B cell (primary cell): ENCODE data around the gene SLC24A4. TPM values are rescaled to one million over a fixed set of nuclear protein-coding genes. Genes with fewer than 3 reads are reported as not detected.

Source experiments
- ATAC-seq: fragments of 200-7000 bp; cut with Tn5 transposase; one replicate; pipeline ENCODE4 v1.10.0; 2021; ENCODE audit warnings: low read depth, mild to moderate bottlenecking, moderate number of reproducible peaks, moderate library complexity
- CTCF ChIA-PET: fragments of 350-600 bp; sonication (Branson Sonifier 250); formaldehyde crosslinking; loops from one replicate; lab custom pipeline; 2021; ENCODE audit warnings: antibody characterized with exemption, inconsistent platforms; lab: Charles Lee
- POLR2A ChIA-PET: fragments of 350-600 bp; sonication (Branson Sonifier 250); formaldehyde crosslinking; loops from one replicate; lab custom pipeline; 2021; ENCODE audit warnings: antibody characterized with exemption; lab: Charles Lee
- DNase-seq: peaks from one replicate; pipeline ENCODE4 v3.0.0; 2013
- H2AFZ ChIP-seq: 2 replicates; pipeline ENCODE4 v1.6.1; 2012; ENCODE audit warnings: mild to moderate bottlenecking, low read depth, low read length; ENCODE audit not compliant: insufficient read depth, poor library complexity, severe bottlenecking
- H3K27ac ChIP-seq, 2 donors: 1 replicate in 1 of 2; 2 replicates in 1 of 2; pipeline ENCODE4 v1.5.1; 2012 to 2013; ENCODE audit warnings: low read length in 2 of 2, mild to moderate bottlenecking in 2 of 2, moderate library complexity in 1 of 2
- H3K27me3 ChIP-seq, 4 experiments: fragments of 200-600 bp in 1 of 4; sonication (generic) in 1 of 4; replicated peaks in 1 of 4; 1 replicate in 2 of 4; 2 replicates in 2 of 4; pipeline versions ENCODE4 v1.6.1 to v1.7.0; 2013 to 2016; ENCODE audit warnings: low read length in 3 of 4, mild to moderate bottlenecking in 2 of 4, mixed read lengths in 1 of 4, moderate library complexity in 1 of 4; ENCODE audit not compliant: insufficient read depth in 4 of 4, control insufficient read depth in 3 of 4; ENCODE audit errors: control extremely low read depth in 1 of 4
- H3K36me3 ChIP-seq, 2 experiments: replicated peaks in 1 of 2; 1 replicate in 1 of 2; 2 replicates in 1 of 2; pipeline versions ENCODE4 v1.6.1 to v1.7.1; 2013; ENCODE audit warnings: low read length in 1 of 2; ENCODE audit not compliant: insufficient read depth in 2 of 2, control insufficient read depth in 1 of 2; ENCODE audit errors: control extremely low read depth in 1 of 2, extremely low read depth in 1 of 2
- H3K4me1 ChIP-seq, 2 donors: fragments of 200-600 bp in 1 of 2; sonication (generic) in 1 of 2; 1 replicate in 1 of 2; 2 replicates in 1 of 2; pipeline versions ENCODE4 v1.5.1 to v1.6.1; 2013 to 2017; ENCODE audit warnings: low read length in 2 of 2; ENCODE audit not compliant: control insufficient read depth in 2 of 2, insufficient read depth in 2 of 2
- H3K4me2 ChIP-seq: replicated peaks from 2 replicates; pipeline ENCODE3; 2012; ENCODE audit warnings: mild to moderate bottlenecking, low read depth, low read length; ENCODE audit not compliant: poor library complexity, severe bottlenecking
- H3K4me3 ChIP-seq, 5 experiments: fragments of 200-600 bp in 1 of 5; sonication (generic) in 1 of 5; 1 replicate in 3 of 5; 2 replicates in 2 of 5; pipeline versions ENCODE4 v1.5.1 to v1.7.0; 2011 to 2016; ENCODE audit warnings: low read length in 4 of 5, mild to moderate bottlenecking in 4 of 5, low read depth in 2 of 5, control low read depth in 1 of 5, moderate library complexity in 1 of 5; ENCODE audit not compliant: insufficient read depth in 1 of 5; ENCODE audit errors: control extremely low read depth in 1 of 5, extremely low read depth in 1 of 5
- H3K79me2 ChIP-seq: fragments of 200-600 bp; sonication (generic); one replicate; pipeline ENCODE4 v1.6.0; 2016; ENCODE audit warnings: low read length; ENCODE audit not compliant: control insufficient read depth, insufficient read depth
- H3K9ac ChIP-seq: fragments of 200-600 bp; sonication (generic); 2 replicates; pipeline ENCODE4 v1.6.1; 2017; ENCODE audit warnings: mild to moderate bottlenecking, low read length, moderate library complexity
- H3K9me3 ChIP-seq, 3 donors: one replicate each; pipeline versions ENCODE4 v1.6.1 to v1.7.1; 2013; ENCODE audit warnings: low read length in 2 of 3; ENCODE audit not compliant: control insufficient read depth in 2 of 3, insufficient read depth in 1 of 3; ENCODE audit errors: control extremely low read depth in 1 of 3
- H4K20me1 ChIP-seq: 2 replicates; pipeline ENCODE4 v1.6.0; 2012; ENCODE audit warnings: mild to moderate bottlenecking, low read length; ENCODE audit not compliant: insufficient read depth, control insufficient read depth, poor library complexity, severe bottlenecking
- H3K27ac Mint-ChIP-seq: one replicate; pipeline ENCODE4 v1.8.0; 2021; ENCODE audit warnings: mixed read lengths
- H3K27me3 Mint-ChIP-seq: one replicate; pipeline ENCODE4 v1.8.0; 2021; ENCODE audit warnings: mixed read lengths
- H3K4me1 Mint-ChIP-seq: one replicate; pipeline ENCODE4 v1.8.0; 2021; ENCODE audit warnings: mixed read lengths
- H3K4me3 Mint-ChIP-seq: one replicate; pipeline ENCODE4 v1.8.0; 2021; ENCODE audit warnings: mixed read lengths
- H3K9me3 Mint-ChIP-seq: one replicate; pipeline ENCODE4 v1.8.0; 2022; ENCODE audit warnings: mixed read lengths; ENCODE audit not compliant: insufficient read depth
- CTCF ChIP-seq: fragments of 200-600 bp; IDR thresholded peaks from one replicate; pipeline ENCODE4 v1.8.0; 2022; ENCODE audit warnings: antibody characterized with exemption, mild to moderate bottlenecking
- EZH2 ChIP-seq: IDR thresholded peaks from 2 replicates; pipeline ENCODE4 v1.6.1; 2012; ENCODE audit warnings: borderline replicate concordance, low read depth, mild to moderate bottlenecking, moderate library complexity, low read length; ENCODE audit not compliant: insufficient read depth, poor library complexity, severe bottlenecking
- WGBS: methylation state at CpG from one replicate; pipeline ENCODE4 v1.1.5; 2013; ENCODE audit warnings: missing lambda C conversion rate; ENCODE audit not compliant: insufficient coverage; 5-methylcytosine and 5-hydroxymethylcytosine counted together
- intact Hi-C: fragments of 100-400 bp; cut with micrococcal nuclease; formaldehyde crosslinking; loops from one replicate; pipeline ENCODE4 v1.10.0; 2022
- polyA plus RNA-seq: library from polyadenylated mRNA; depleted of rRNA; stranded (reverse); fragments of >200 nt; gene quantifications from 2 replicates; pipeline ENCODE4 v1.2.3, GENCODE V29; 2012
- total RNA-seq, 2 donors: library from RNA; stranded (reverse); fragments of 120-200 nt in 1 of 2; gene quantifications; 1 replicate in 1 of 2; 2 replicates in 1 of 2; pipeline versions ENCODE4 v1.2.3 to v1.2.4, GENCODE V29; 2013 to 2022

The SLC24A4 gene
- total and polyA plus RNA-seq, 2 donors (not counting 1 experiment from before 2014, with no cell fraction given): 0.19 TPM; not detected in 1

- H3K9me3 Mint-ChIP-seq: no peaks in the 10 kb centered on the region
- no peak for TF ChIP-seq CTCF
- TF ChIP-seq EZH2: no peak
- Histone ChIP-seq H3K9ac (no peak overlapping the region), H3K79me2 (no peaks in the 10 kb centered on the region), H3K36me3 (no peaks in the 10 kb centered on the region), H3K27ac (no peak overlapping the region), H3K27me3 (peaks cover 0 to 7% (median 0%) of the 10 kb centered on the region in 4 experiments), H3K4me3 (no peak overlapping the region), H3K4me2 (peak overlapping the region; percentile 23), H3K4me1 (peaks cover 24 to 41% of the 10 kb centered on the region in 2 donors), H2AFZ (no peak overlapping the region), H3K9me3 (peaks cover 0 to 17% (median 0%) of the 10 kb centered on the region in 3 donors), H4K20me1 (no peaks in the 10 kb centered on the region)
- DNase-seq (no peak), ATAC-seq (no peak)
- no peak overlapping the region for H3K4me3 Mint-ChIP-seq
- H3K27ac Mint-ChIP-seq: no peak overlapping the region
- peaks cover 40% of the 10 kb centered on the region for H3K4me1 Mint-ChIP-seq
- ChIA-PET CTCF (no interaction called here), POLR2A (no interaction called here)
- WGBS: 86% methylated on average over 9 of the region's 10 CpGs
- H3K27me3 Mint-ChIP-seq: peaks cover 7% of the 10 kb centered on the region
- intact Hi-C loops: no loop called here
Observed at GRCh38 chr14:92441751-92442504, 119.0 kb downstream of the SLC24A4 start.

- POLR2A ChIA-PET: no interaction called here
- no peak overlapping the region for H3K4me2 ChIP-seq
- peaks cover 0 to 17% (median 0%) of the 10 kb centered on the region in 3 donors for H3K9me3 ChIP-seq
- no peak for ATAC-seq
- no peak overlapping the region for H3K9ac ChIP-seq
- no peaks in the 10 kb centered on the region for H3K36me3 ChIP-seq
- no peak overlapping the region for H2AFZ ChIP-seq
- intact Hi-C loops: no loop called here
- H3K79me2 ChIP-seq: no peaks in the 10 kb centered on the region
- H3K4me3 Mint-ChIP-seq: no peak overlapping the region
- H3K4me1 ChIP-seq: peaks cover 24 to 32% of the 10 kb centered on the region in 2 donors
- no peak overlapping the region for H3K4me3 ChIP-seq
- H3K27me3 ChIP-seq: peaks cover 0 to 7% (median 0%) of the 10 kb centered on the region in 4 experiments
- H3K9me3 Mint-ChIP-seq: no peaks in the 10 kb centered on the region
- WGBS: 98% methylated on average over 12 of the region's 14 CpGs
- CTCF ChIA-PET: no interaction called here
- H3K27ac Mint-ChIP-seq: no peak overlapping the region
- TF ChIP-seq EZH2 (no peak), CTCF (no peak)
- DNase-seq: no peak
- H3K27me3 Mint-ChIP-seq: peaks cover 4% of the 10 kb centered on the region
- no peak overlapping the region for H3K27ac ChIP-seq
- no peaks in the 10 kb centered on the region for H4K20me1 ChIP-seq
- peaks cover 38% of the 10 kb centered on the region for H3K4me1 Mint-ChIP-seq
Observed at GRCh38 chr14:92443167-92443566, 120.2 kb downstream of the SLC24A4 start.
